Measurements from ENCODE around the gene NUDT4. TPM values are rescaled to one million over a fixed set of nuclear protein-coding genes. Genes with fewer than 3 reads are reported as not detected.

The NUDT4 gene
- total RNA-seq, 1 donor from 2014 or later, result 60.2 TPM

DNA sequence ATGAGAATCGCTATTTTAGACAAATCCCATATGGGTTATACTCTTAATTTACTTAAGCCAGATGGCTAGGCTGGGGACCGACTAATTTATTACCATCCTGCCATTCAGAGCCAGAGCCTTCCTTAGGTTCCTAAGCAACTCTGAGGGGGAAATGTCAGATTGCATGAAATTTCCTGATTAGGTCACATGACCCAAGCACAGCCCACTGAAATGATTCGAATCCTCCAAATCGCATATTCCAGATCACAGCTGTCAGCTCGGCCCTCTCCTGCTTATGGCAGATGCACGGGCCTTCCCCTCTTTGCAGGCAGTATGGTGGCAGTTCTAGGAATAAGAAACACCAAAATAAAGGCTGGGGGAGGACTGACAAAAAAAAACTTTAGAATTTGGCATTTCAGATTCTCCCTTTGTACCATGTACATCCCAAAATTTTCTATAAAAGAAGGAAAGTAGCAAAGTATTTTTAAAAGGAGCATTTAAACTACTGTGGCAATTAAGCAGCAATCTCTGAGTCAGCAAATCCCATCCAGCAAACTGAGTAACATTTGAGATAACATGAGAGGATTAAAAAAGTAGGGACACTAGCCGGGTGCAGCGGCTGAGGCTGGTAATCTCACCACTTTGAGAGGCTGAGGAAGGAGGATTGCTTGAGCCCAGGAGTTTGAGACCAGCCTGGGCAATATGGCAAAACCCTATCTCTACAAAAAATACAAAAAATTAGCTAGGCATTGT, 30.5 kb upstream of the NUDT4 start:
- FAIRE-seq (no peak), DNase-seq (ENCODE audit: low read depth) (no peak)
- Mint-ChIP-seq H3K9me3 (ENCODE audit: unreplicated experiment) (no peaks in the 10 kb centered on the region), H3K4me3 (ENCODE audit: unreplicated experiment) (no peak overlapping the region), H3K36me3 (ENCODE audit: low read depth, unreplicated experiment) (peaks cover 4% of the 10 kb centered on the region), H3K4me1 (ENCODE audit: low read depth, unreplicated experiment) (no peaks in the 10 kb centered on the region), H3K27me3 (ENCODE audit: low read depth, unreplicated experiment) (no peaks in the 10 kb centered on the region), H3K27ac (ENCODE audit: unreplicated experiment) (no peak overlapping the region)
- H2AFZ ChIP-seq (ENCODE audit: low read depth, low read length), result no peak overlapping the region
- H3K4me3 ChIP-seq (ENCODE audit: insufficient read depth, low read depth, low read length), result no peak overlapping the region
- H3K36me3 ChIP-seq (ENCODE audit: insufficient read depth, low read length), result no peaks in the 10 kb centered on the region
- no peaks in the 10 kb centered on the region for H3K9me3 ChIP-seq (ENCODE audit: insufficient read depth, low read depth, low read length)
- no peaks in the 10 kb centered on the region for H3K79me2 ChIP-seq (ENCODE audit: insufficient read depth, low read length)
- H3K27ac ChIP-seq (ENCODE audit: low read depth, low read length), result no peak overlapping the region
- no peaks in the 10 kb centered on the region for H3K27me3 ChIP-seq (ENCODE audit: insufficient read depth, low read length)
- H4K20me1 ChIP-seq (ENCODE audit: insufficient read depth, low read length), result no peaks in the 10 kb centered on the region
- H3K4me2 ChIP-seq (ENCODE audit: low read length), result no peak overlapping the region
- TF ChIP-seq EZH2 (IDR thresholded peaks at IDR 0.05; ENCODE audit: insufficient read depth, low read length), result no peak
- TF ChIP-seq CTCF (IDR thresholded peaks at IDR 0.05; ENCODE audit: insufficient read depth, low read depth, low read length), result no peak
- no peaks in the 10 kb centered on the region for H3K4me1 ChIP-seq (ENCODE audit: insufficient read depth, low read length)
- no peak overlapping the region for H3K9ac ChIP-seq (ENCODE audit: low read length)

- TF ChIP-seq CTCF (IDR thresholded peaks at IDR 0.05; ENCODE audit: insufficient read depth, low read depth, low read length), result no peak
- Histone ChIP-seq H3K4me3 (ENCODE audit: insufficient read depth, low read depth, low read length) (no peak overlapping the region), H3K9me3 (ENCODE audit: insufficient read depth, low read depth, low read length) (no peaks in the 10 kb centered on the region), H3K9ac (ENCODE audit: low read length) (no peak overlapping the region), H4K20me1 (ENCODE audit: insufficient read depth, low read length) (no peaks in the 10 kb centered on the region), H3K27ac (ENCODE audit: low read depth, low read length) (no peak overlapping the region), H3K27me3 (ENCODE audit: insufficient read depth, low read length) (no peaks in the 10 kb centered on the region), H3K36me3 (ENCODE audit: insufficient read depth, low read length) (no peaks in the 10 kb centered on the region), H2AFZ (ENCODE audit: low read depth, low read length) (no peak overlapping the region), H3K4me1 (ENCODE audit: insufficient read depth, low read length) (no peaks in the 10 kb centered on the region), H3K4me2 (ENCODE audit: low read length) (no peak overlapping the region), H3K79me2 (ENCODE audit: insufficient read depth, low read length) (no peaks in the 10 kb centered on the region)
- peaks cover 1% of the 10 kb centered on the region for H3K9me3 Mint-ChIP-seq (ENCODE audit: unreplicated experiment)
- no peaks in the 10 kb centered on the region for H3K4me1 Mint-ChIP-seq (ENCODE audit: low read depth, unreplicated experiment)
- FAIRE-seq (no peak), DNase-seq (ENCODE audit: low read depth) (no peak)
- H3K27ac Mint-ChIP-seq (ENCODE audit: unreplicated experiment), result no peak overlapping the region
- peaks cover 4% of the 10 kb centered on the region for H3K36me3 Mint-ChIP-seq (ENCODE audit: low read depth, unreplicated experiment)
- H3K27me3 Mint-ChIP-seq (ENCODE audit: low read depth, unreplicated experiment), result no peaks in the 10 kb centered on the region
- no peak overlapping the region for H3K4me3 Mint-ChIP-seq (ENCODE audit: unreplicated experiment)
Measured at GRCh38 chr12:93348575-93349435, 28.9 kb upstream of the NUDT4 start.

Data from astrocyte (in vitro differentiated cells and primary cell).